HepG2 (cell line): Measurements from ENCODE around the gene PPY.

Experiments used
- CREM ChIP-seq, 2 experiments: sonication (generic) in 1 of 2; formaldehyde crosslinking in 1 of 2; IDR thresholded peaks; 2 replicates each; pipeline versions ENCODE4 v1.4.0 to v1.6.1; 2016 to 2020; ENCODE audit warnings: antibody characterized with exemption in 1 of 2, mild to moderate bottlenecking in 1 of 2, missing genetic modification reagents in 1 of 2
- CTCF ChIP-seq: sonication (generic); formaldehyde crosslinking; IDR thresholded peaks from 2 replicates; pipeline ENCODE4 v1.5.0; 2020; ENCODE audit warnings: mild to moderate bottlenecking, missing genetic modification reagents, moderate library complexity
- ELF1 ChIP-seq: sonication (generic); formaldehyde crosslinking; IDR thresholded peaks from 2 replicates; pipeline ENCODE4 v1.4.0; 2020; ENCODE audit warnings: missing genetic modification reagents
- NR1H2 ChIP-seq: sonication (generic); formaldehyde crosslinking; IDR thresholded peaks from 2 replicates; pipeline ENCODE4 v1.8.1; 2022; ENCODE audit warnings: low read depth, missing genetic modification reagents, borderline replicate concordance
- PAX8 ChIP-seq: sonication (generic); formaldehyde crosslinking; IDR thresholded peaks from 2 replicates; pipeline ENCODE4 v1.8.0; 2022; ENCODE audit warnings: mild to moderate bottlenecking, missing genetic modification reagents, borderline replicate concordance
- PRPF4 ChIP-seq: fragments of 200-400 bp; formaldehyde crosslinking; IDR thresholded peaks from 2 replicates; pipeline ENCODE4 v1.6.1; 2016; ENCODE audit warnings: low read length, low read depth; ENCODE audit not compliant: poor library complexity, severe bottlenecking
- RNF2 ChIP-seq: fragments of 450-650 bp; conservative IDR thresholded peaks from 2 replicates; pipeline ENCODE4 v1.6.1; 2016; ENCODE audit warnings: low read depth
- SNRNP70 ChIP-seq: fragments of 200-400 bp; formaldehyde crosslinking; IDR thresholded peaks from 2 replicates; pipeline ENCODE4 v1.6.1; 2017; ENCODE audit warnings: mild to moderate bottlenecking, low read depth, low read length, moderate library complexity
- ZNF556 ChIP-seq: sonication (generic); formaldehyde crosslinking; IDR thresholded peaks from 2 replicates; pipeline ENCODE4 v1.4.0; 2020; ENCODE audit warnings: mild to moderate bottlenecking, missing genetic modification reagents, borderline replicate concordance
- ZSCAN29 ChIP-seq: sonication (generic); formaldehyde crosslinking; conservative IDR thresholded peaks from 2 replicates; pipeline ENCODE4 v1.4.0; 2020; ENCODE audit warnings: mild to moderate bottlenecking, missing genetic modification reagents

DNA sequence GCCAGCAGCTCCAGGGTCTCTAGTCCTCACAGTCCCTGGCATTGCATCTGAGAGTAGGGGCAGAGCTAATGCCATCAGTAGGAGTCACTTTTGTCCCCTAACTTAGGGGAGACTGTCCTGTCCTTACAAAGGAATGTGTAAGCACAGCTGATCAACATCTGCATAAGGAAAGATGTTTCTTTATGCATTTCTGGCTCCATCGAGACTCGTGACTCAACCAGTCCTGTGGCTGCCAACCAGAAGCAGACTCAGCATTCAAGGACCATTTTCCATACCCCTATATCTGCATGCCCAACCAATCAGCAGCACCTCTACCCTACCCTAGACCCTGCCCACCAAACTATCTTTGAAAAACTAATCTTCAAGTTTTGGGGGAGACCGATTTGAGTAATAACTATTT is 26.7 kb downstream of the PPY start:
- TF ChIP-seq RNF2: no peak
- TF ChIP-seq NR1H2: no peak
- TF ChIP-seq ZSCAN29 (CRISPR knock-in tag): no peak
- TF ChIP-seq ELF1: no peak
- no peak for TF ChIP-seq PAX8 (CRISPR knock-in tag)
- TF ChIP-seq SNRNP70: no peak
- TF ChIP-seq CTCF (CRISPR knock-in tag): no peak
- no peak for TF ChIP-seq CREM (IDR thresholded peaks at IDR 0.05)
- no peak for TF ChIP-seq CREM (CRISPR knock-in tag; IDR thresholded peaks at IDR 0.05)
- TF ChIP-seq ZNF556: no peak
- no peak for TF ChIP-seq PRPF4
